ENCODE measurements around the gene RBBP5. TPM values are rescaled to one million over a fixed set of nuclear protein-coding genes. Genes with fewer than 3 reads are reported as not detected.

RBBP5 gene
- total and polyA plus RNA-seq, 2 of the 4 experiments (the other 2 are of a cell fraction), result 7.3 to 37.5 TPM

GRCh38 chr1:205150651-205151428 lies 29.1 kb upstream of the RBBP5 start:
- H3K27me3 ChIP-seq (ENCODE audit: control insufficient read depth, insufficient read depth, low read length), result no peaks in the 10 kb centered on the region
- peak; percentile 66 for DNase-seq
- peak overlapping the region; percentile 58 for H3K4ac ChIP-seq (ENCODE audit: low read depth, low read length)
- H2BK5ac ChIP-seq (ENCODE audit: low read depth, low read length, poor library complexity, severe bottlenecking), result peak overlapping the region; percentile 25
- peak overlapping the region; percentile 80 for H2AK5ac ChIP-seq (ENCODE audit: low read depth, low read length)
- 0 out of 2 replicates have a peak overlapping the region, but pooled peaks have one; percentile 3 for H3K4me2 ChIP-seq (ENCODE audit: low read depth, low read length)
- H4K20me1 ChIP-seq (ENCODE audit: insufficient read depth, low read length), result no peaks in the 10 kb centered on the region
- TF ChIP-seq CHD1 (IDR thresholded peaks at IDR 0.05; ENCODE audit: low read depth, low read length) (no peak), RFX5 (IDR thresholded peaks at IDR 0.05; ENCODE audit: low read depth, low read length) (no peak)
- H2AFZ ChIP-seq (replicated peaks; ENCODE audit: low read length, poor library complexity), result no peak overlapping the region
- no peak overlapping the region for H3K4me3 ChIP-seq (ENCODE audit: insufficient read depth, low read depth, low read length)
- H4K5ac ChIP-seq (ENCODE audit: low read depth, low read length), result 0 out of 2 replicates have a peak overlapping the region, but pooled peaks have one; percentile 40
- peaks cover 6 to 9% of the 10 kb centered on the region in 2 experiments for H3K79me1 ChIP-seq (ENCODE audit: low read depth in 1 of 2, low read length in 2 of 2)
- CTCF ChIA-PET, result interaction anchor here (0.7 to 2.8 kb wide), 5 partner anchors 9 to 105 kb away, joined by 3 to 14 read pairs (median 4); no protein-coding TSS in a partner anchor
- 71% methylated on average over 1 of the region's 5 CpGs; no CpG with 5 or more reads in 1 of the 2 experiments for WGBS, 2 experiments (ENCODE audit: extremely low coverage in 2 of 2, insufficient read length in 1 of 2)
- H4K8ac ChIP-seq (ENCODE audit: low read depth in 2 of 2, low read length in 2 of 2), result no peak overlapping the region
- peaks cover 8% of the 10 kb centered on the region; the same call in 1 of the 2 replicates for H3K4me1 ChIP-seq (ENCODE audit: control insufficient read depth, insufficient read depth, low read length)
- no peak overlapping the region for H3K18ac ChIP-seq (ENCODE audit: low read depth, low read length)
- H3K9me3 ChIP-seq (ENCODE audit: control insufficient read depth, insufficient read depth, low read length), result peaks cover 3% of the 10 kb centered on the region
- ATAC-seq (ENCODE audit: low read depth), result peak; percentile 70
- H3K9me1 ChIP-seq (ENCODE audit: insufficient read depth, low read length), result peaks cover 10% of the 10 kb centered on the region; the same call in 1 of the 2 replicates
- dilution Hi-C loops (cut with HindIII; ENCODE audit: low sequenced_read_pairs, unreplicated experiment) (no loop called here), in situ Hi-C loops (cut with MboI; ENCODE audit: low sequenced_read_pairs) (no loop called here), intact Hi-C loops (cut with micrococcal nuclease) (no loop called here)
- H3K23ac ChIP-seq (ENCODE audit: low read depth, low read length), result no peak overlapping the region
- H3K14ac ChIP-seq (replicated peaks; ENCODE audit: low read depth, low read length), result no peak overlapping the region; the same call in 1 of the 2 replicates
- no peak overlapping the region for H4K91ac ChIP-seq (ENCODE audit: insufficient read depth, low read depth, low read length)
- no peak overlapping the region for H2BK120ac ChIP-seq (ENCODE audit: low read depth, low read length)
- no peak overlapping the region for H3K27ac ChIP-seq (ENCODE audit: insufficient read depth, low read length)
- peak overlapping the region; percentile 44 for H2AK9ac ChIP-seq (replicated peaks; ENCODE audit: low read depth, low read length, poor library complexity)
- peak overlapping the region; percentile 23; the same call in 2 of the 3 replicates for H2BK15ac ChIP-seq (ENCODE audit: low read depth, low read length)
- BruUV-seq (replicated peaks), result no TSS peak
- no peak overlapping the region for H3K9ac ChIP-seq (ENCODE audit: low read depth, low read length)
- H3K56ac ChIP-seq (ENCODE audit: extremely low read depth, insufficient read depth, low read length), result no peak overlapping the region
- POLR2A ChIA-PET (ENCODE audit: unreplicated experiment), result no interaction called here
- no peak overlapping the region for H2BK20ac ChIP-seq (ENCODE audit: low read depth, low read length)
- H3K36me3 ChIP-seq (ENCODE audit: control insufficient read depth, insufficient read depth, low read length), result peaks cover 17% of the 10 kb centered on the region

Measured in IMR-90 (cell line).